Stomach (tissue), 4 donors: ENCODE data around the gene ZNF419.
"Not testable (repeated sequence)": the region's sequence is repeated elsewhere in the genome, so short reads cannot be mapped to it uniquely, and the experiment has no call there.

Experiments
- CTCF ChIP-seq, 7 experiments: fragments of 450-650 bp in 4 of 7; fragments of 200-600 bp in 3 of 7; sonication (generic) in 3 of 7; IDR thresholded peaks; one replicate each; pipeline ENCODE4 v1.5.1; 2016 to 2019; ENCODE audit warnings: antibody characterized with exemption in 7 of 7, control low read depth in 2 of 7, mild to moderate bottlenecking in 1 of 7
- EP300 ChIP-seq: sonication (generic); formaldehyde crosslinking; IDR thresholded peaks from one replicate; pipeline ENCODE4 v1.6.1; 2017; ENCODE audit warnings: antibody characterized with exemption
- POLR2AphosphoS5 ChIP-seq, 3 donors: sonication (generic); formaldehyde crosslinking; IDR thresholded peaks; one replicate each; pipeline ENCODE4 v1.6.1; 2016; ENCODE audit warnings: antibody characterized with exemption in 3 of 3

- TF ChIP-seq EP300; POLR2AphosphoS5 (IDR thresholded peaks at IDR 0.05); CTCF (IDR thresholded peaks at IDR 0.05): not testable (repeated sequence)
Measured at GRCh38 chr19:57500400-57500799, 12.8 kb downstream of the ZNF419 start.
